ENCODE results near the gene SCNN1G.

DNA sequence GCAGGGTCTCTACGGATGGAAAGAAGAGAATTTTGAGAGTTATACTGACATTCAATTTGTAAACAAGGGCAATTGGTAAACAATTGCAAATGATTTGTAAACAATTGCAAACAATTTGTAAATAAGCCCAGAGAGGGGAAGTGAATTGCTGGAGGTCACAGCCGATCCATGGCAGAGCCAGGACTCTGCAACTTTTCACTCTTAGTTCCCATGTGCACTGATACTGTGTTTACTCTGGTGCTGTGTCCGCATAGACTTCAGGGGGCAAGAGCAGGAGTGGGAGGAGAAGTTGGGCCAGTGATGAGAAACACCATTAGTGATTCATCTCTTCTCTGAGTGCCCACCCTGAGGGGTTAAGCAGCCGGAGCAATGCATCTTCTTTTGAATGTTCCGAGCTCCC lies 14.0 kb downstream of the SCNN1G start:
- TF ChIP-seq, protein P1, sequence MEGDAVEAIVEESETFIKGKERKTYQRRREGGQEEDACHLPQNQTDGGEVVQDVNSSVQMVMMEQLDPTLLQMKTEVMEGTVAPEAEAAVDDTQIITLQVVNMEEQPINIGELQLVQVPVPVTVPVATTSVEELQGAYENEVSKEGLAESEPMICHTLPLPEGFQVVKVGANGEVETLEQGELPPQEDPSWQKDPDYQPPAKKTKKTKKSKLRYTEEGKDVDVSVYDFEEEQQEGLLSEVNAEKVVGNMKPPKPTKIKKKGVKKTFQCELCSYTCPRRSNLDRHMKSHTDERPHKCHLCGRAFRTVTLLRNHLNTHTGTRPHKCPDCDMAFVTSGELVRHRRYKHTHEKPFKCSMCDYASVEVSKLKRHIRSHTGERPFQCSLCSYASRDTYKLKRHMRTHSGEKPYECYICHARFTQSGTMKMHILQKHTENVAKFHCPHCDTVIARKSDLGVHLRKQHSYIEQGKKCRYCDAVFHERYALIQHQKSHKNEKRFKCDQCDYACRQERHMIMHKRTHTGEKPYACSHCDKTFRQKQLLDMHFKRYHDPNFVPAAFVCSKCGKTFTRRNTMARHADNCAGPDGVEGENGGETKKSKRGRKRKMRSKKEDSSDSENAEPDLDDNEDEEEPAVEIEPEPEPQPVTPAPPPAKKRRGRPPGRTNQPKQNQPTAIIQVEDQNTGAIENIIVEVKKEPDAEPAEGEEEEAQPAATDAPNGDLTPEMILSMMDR (IDR thresholded peaks at IDR 0.05), result no peak
- TF ChIP-seq POLR2A (IDR thresholded peaks at IDR 0.05) (no peak), EP300 (IDR thresholded peaks at IDR 0.05) (no peak), POLR2AphosphoS5 (IDR thresholded peaks at IDR 0.05) (no peak)
